Lower leg skin (tissue), 3 donors: ENCODE results near the gene SOWAHC.

Experiments
- POLR2A ChIP-seq, 2 donors: fragments of 450-650 bp; IDR thresholded peaks; one replicate each; pipeline ENCODE4 v1.6.1; 2016 to 2017; ENCODE audit warnings: antibody characterized with exemption in 2 of 2, mild to moderate bottlenecking in 1 of 2, moderate library complexity in 1 of 2
- TF ChIP-seq, protein P1 (sequence below), 3 donors: fragments of 450-650 bp; IDR thresholded peaks; one replicate each; pipeline ENCODE4 v1.5.1; 2016; ENCODE audit warnings: antibody characterized with exemption in 3 of 3, mild to moderate bottlenecking in 3 of 3, moderate library complexity in 2 of 3

DNA sequence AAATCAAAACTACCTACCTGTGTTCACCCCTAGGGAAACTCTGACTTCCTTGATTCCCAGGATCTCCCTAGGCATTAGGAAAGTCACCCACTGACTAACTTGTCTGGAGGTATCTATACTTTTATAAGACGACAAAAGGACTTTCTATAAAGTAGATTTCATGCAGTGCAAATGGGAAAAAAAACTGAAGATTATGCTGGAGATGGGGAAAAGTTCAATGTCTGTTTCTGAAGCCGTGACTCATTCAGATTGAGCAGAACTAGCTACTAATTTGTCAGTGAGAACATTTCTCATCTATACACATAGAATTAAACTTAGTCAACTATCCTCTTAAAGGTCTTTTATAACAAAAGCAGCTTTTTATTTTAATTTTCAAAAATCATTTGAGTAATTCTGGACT is 6.4 kb upstream of the SOWAHC start:
- TF ChIP-seq, protein P1, sequence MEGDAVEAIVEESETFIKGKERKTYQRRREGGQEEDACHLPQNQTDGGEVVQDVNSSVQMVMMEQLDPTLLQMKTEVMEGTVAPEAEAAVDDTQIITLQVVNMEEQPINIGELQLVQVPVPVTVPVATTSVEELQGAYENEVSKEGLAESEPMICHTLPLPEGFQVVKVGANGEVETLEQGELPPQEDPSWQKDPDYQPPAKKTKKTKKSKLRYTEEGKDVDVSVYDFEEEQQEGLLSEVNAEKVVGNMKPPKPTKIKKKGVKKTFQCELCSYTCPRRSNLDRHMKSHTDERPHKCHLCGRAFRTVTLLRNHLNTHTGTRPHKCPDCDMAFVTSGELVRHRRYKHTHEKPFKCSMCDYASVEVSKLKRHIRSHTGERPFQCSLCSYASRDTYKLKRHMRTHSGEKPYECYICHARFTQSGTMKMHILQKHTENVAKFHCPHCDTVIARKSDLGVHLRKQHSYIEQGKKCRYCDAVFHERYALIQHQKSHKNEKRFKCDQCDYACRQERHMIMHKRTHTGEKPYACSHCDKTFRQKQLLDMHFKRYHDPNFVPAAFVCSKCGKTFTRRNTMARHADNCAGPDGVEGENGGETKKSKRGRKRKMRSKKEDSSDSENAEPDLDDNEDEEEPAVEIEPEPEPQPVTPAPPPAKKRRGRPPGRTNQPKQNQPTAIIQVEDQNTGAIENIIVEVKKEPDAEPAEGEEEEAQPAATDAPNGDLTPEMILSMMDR (IDR thresholded peaks at IDR 0.05) = no peak
- TF ChIP-seq POLR2A (IDR thresholded peaks at IDR 0.05) = no peak
